Transverse colon (tissue), 1 donor: ENCODE results near the gene AP5S1.

ENCODE experiments used
- EP300 ChIP-seq: sonication (generic); formaldehyde crosslinking; IDR thresholded peaks from one replicate; pipeline ENCODE4 v1.6.1; 2017; ENCODE audit warnings: antibody characterized with exemption, low read depth
- POLR2A ChIP-seq: fragments of 450-650 bp; IDR thresholded peaks from one replicate; pipeline ENCODE4 v1.6.1; 2016; ENCODE audit warnings: antibody characterized with exemption, mild to moderate bottlenecking, moderate library complexity

GRCh38 chr20:3777716-3778629 lies 42.4 kb upstream of the AP5S1 start:
- no peak for TF ChIP-seq EP300
- no peak for TF ChIP-seq POLR2A
